Astrocyte of the spinal cord (primary cell): ENCODE data around the gene MAGEA11.
"Not testable (repeated sequence)": the region's sequence is repeated elsewhere in the genome, so short reads cannot be mapped to it uniquely, and the experiment has no call there.

ENCODE experiments used
- DNase-seq: peaks from one replicate; pipeline ENCODE4 v3.0.0; 2011; ENCODE audit warnings: low read depth, low spot score
- H3K4me3 ChIP-seq: 2 replicates; pipeline ENCODE4 v1.5.1; 2011; ENCODE audit warnings: low read depth, mild to moderate bottlenecking, low read length, moderate library complexity
- in situ Hi-C: cut with HindIII; loops from 2 replicates; pipeline ENCODE4 v1.10.0; 2017; ENCODE audit warnings: low sequenced_read_pairs
- TF ChIP-seq, protein P1 (sequence below): IDR thresholded peaks from 2 replicates; pipeline ENCODE4 v1.5.1; 2012; ENCODE audit warnings: low read depth, mild to moderate bottlenecking, low read length, inconsistent platforms

MAGEA11 gene

DNA sequence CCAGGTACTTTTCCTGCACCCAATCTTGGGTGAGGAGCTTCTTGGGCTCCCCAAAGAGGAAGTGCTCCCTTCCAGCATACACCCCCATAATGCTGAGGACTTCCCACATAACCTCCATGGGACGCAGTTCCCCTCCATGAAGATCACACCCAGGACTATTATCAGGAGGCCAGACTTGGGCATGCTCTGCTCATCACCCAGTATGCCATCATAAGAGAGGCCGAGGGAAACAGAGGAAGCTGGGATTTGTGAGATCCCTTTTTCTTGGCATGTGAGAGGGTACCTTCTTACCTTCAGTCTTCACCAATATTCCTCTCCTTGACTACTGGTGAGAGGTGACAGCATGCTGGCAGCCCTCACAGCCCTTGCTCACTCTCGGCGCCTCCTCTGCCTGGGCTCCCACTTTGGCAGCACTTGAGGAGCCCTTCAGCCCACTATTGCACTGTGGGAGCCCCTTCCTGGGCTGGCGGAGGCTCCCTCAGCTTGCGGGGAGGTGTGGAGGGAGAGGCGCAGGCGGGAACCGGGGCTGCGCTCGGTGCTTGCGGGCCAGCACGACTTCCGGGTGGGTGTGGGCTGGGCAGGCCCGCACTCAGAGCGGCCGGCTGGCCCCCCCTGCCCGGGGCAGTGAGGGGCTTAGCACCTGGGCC, 46.3 kb downstream of the MAGEA11 start:
- no peak overlapping the region for H3K4me3 ChIP-seq
- DNase-seq = no peak
- in situ Hi-C loops = no loop called here
- TF ChIP-seq, protein P1, sequence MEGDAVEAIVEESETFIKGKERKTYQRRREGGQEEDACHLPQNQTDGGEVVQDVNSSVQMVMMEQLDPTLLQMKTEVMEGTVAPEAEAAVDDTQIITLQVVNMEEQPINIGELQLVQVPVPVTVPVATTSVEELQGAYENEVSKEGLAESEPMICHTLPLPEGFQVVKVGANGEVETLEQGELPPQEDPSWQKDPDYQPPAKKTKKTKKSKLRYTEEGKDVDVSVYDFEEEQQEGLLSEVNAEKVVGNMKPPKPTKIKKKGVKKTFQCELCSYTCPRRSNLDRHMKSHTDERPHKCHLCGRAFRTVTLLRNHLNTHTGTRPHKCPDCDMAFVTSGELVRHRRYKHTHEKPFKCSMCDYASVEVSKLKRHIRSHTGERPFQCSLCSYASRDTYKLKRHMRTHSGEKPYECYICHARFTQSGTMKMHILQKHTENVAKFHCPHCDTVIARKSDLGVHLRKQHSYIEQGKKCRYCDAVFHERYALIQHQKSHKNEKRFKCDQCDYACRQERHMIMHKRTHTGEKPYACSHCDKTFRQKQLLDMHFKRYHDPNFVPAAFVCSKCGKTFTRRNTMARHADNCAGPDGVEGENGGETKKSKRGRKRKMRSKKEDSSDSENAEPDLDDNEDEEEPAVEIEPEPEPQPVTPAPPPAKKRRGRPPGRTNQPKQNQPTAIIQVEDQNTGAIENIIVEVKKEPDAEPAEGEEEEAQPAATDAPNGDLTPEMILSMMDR = no peak

DNA sequence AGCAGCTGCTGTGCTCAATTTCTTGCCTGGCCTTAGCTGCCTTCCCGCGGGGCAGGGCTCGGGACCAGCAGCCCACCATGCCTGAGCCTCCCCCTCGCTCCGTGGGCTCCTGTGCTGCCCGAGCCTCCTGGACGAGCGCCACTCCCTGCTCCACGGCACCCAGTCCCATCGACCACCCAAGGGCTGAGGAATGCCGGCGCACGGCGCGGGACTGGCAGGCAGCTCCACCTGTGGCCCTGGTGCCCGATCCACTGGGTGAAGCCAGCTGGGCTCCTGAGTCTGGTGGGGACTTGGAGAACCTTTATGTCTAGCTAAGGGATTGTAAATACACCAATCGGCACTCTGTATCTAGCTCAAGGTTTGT, 46.8 kb downstream of the MAGEA11 start:
- DNase-seq, in situ Hi-C loops, H3K4me3 ChIP-seq: not testable (repeated sequence)

DNA sequence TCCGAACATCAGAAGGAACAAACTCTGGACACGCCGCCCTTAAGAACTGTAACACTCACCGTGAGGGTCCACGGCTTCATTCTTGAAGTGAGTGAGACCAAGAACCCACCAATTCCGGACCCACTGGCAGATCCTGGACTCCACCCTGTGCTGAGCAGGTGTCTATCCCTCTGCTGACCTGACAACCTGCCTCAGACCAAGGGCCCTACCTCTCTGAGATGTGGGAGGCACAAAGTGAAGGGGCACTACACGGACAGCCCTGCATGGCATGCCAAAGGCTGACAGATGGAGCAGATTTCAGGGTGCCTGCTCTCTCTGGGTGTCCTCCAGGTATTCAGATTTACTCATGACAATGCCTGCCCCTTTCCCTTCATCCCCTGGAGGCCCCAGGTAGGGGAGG, 48.0 kb downstream of the MAGEA11 start:
- TF ChIP-seq, protein P1 = no peak
- no peak for DNase-seq
- H3K4me3 ChIP-seq = no peak overlapping the region
- in situ Hi-C loops = no loop called here

DNA sequence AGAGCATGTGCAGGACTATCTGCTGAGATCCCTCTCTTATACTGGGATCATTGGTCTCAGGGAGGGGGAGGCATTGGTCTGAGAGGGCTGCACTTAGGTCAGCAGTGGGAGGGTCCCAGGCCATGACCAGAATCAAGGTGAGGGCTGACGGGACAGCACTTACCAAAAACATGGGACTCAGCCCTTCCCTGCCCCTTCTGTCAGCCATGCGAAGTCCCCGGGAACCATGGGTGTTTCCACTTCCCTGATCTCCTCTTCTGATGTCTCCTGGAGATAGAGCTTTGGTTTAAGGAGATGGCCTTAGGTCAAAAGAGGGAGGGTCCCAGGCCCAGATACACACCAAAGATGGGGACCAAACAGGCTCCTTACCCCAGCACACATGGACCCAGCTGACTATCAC, 49.1 kb downstream of the MAGEA11 start:
- in situ Hi-C loops = no loop called here
- TF ChIP-seq, protein P1 = no peak
- no peak for DNase-seq
- H3K4me3 ChIP-seq = no peak overlapping the region

DNA sequence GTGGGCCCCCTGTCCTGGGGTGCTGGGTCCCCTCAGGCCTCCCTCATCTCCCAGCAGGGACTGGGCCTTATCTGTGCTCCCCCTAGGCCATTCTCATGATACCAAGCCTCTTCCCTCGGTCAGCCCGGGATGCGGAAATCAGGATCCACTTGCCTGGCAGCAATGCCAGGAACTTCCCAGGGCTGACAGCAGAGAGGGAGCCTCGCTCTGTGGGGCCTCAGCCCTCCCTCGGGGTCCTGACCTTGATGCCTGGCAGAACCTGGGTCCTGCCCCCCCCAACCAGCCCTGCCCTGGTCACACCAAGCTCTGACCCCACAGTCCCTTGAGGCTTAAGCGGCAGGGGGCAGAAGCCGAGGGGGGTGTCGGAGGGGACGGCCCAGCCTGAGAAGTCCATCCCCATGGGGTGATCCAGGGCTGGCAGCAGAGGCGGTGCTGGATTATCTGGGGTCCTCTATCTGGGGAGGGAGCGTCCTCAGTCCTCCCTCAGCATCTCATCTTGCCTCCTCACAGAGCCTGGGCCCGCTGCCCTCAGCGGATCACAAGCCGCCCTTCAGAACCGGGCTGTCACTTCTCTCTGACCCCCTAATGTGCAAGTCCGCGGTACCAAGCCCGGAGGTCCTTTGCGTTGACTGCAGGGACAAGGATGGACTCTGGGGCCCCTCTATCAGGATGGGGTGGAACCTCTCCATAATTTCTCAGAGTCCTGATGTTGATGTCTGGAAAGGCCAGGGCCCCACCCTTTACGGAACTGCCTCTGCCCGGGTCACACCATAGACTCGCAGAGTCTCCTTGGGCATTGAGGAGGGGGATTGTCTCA, 50.2 kb downstream of the MAGEA11 start:
- H3K4me3 ChIP-seq, in situ Hi-C loops, DNase-seq: not testable (repeated sequence)

DNA sequence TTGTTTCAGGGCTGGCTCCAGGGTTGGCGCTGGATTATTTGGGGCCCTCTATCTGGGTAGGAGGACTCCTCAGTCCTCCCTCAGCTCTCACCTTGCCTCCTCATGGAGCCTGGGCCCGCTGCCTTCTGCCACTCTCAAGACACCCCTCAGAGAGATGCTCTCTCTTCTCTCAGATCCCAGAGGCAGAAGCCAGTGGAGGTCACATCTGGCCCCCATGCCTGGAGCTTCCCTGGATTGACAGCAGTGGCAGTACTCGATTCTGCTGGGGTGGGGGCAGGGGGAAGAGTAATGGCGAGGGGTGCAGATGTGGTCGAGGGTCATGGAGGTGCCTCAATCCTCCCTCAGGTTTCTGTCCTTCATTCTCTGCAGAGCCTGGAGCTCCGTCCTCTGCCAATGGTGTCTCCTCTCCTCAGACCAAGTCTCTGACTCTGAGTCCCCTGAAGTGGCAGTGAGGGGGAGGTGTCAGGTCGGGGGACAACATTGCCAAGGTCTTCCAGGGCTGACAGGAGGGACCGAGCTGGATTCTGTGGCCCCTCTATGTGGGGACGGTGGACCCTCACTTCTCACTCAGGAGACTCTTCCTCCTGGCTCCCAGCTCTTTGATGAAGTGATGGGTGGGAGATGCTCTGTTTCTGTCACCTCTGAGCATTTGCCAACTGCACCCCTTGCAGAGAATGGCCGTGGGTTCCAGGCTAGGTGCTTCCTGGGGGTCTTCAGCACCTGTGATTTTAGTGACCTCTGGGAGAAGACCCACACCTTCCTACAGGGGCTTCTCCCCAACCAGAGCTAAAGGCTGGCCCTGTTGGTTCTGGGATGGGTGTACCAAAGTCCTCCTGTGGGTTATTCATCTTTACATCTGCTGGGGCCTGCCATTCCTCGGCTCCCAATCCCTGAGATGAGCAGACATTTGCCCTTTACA, 51.1 kb downstream of the MAGEA11 start:
- no peak for DNase-seq
- in situ Hi-C loops = no loop called here
- TF ChIP-seq, protein P1 = no peak
- no peak overlapping the region for H3K4me3 ChIP-seq
